Measurements from ENCODE around the gene KRTAP10-3. TPM values are rescaled to one million over a fixed set of nuclear protein-coding genes. Genes with fewer than 3 reads are reported as not detected.
"Not testable (repeated sequence)": the region's sequence is repeated elsewhere in the genome, so short reads cannot be mapped to it uniquely, and the experiment has no call there.

Gene KRTAP10-3
- total RNA-seq, 6 donors from 2014 or later: not detected

DNA sequence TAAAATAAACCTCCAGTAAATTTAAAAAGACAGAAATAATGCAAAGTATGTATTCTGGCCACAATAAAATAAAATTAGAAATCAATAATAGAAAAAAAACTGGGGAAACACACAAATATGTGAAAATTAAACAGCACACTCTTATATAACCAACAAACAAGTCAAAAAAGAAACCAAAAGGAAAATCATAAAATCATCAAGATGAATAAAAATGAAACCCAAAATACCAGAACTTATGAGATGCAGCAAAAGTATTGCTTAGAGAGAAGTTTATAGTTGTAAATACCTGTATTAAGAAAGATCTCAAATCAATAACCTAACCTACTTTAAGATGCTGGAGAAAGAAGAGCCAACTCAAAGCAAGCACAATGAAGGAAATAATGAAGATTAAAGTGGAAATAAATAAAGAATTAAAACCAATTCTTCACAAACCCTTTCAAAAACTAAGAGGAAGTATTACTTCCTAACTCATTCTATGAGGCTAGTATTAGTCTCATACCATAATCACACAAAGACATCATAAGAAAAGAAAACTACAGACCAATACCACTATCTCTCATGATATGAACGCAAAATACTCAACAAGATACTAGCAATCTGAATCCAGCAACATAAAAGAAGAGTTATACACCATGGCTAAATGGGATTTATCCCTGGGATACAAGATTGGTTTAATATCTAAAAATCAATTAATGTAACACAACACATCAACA is 6.4 kb upstream of the KRTAP10-3 start:
- no peak overlapping the region for H3K27ac ChIP-seq
- no peaks in the 10 kb centered on the region for H3K4me1 ChIP-seq
- 76 to 79% methylated on average over 1 of the region's 1 CpG for WGBS, 2 donors
- peaks cover 0 to 8% (median 0%) of the 10 kb centered on the region in 4 donors for H3K9me3 ChIP-seq
- no peak overlapping the region for H3K4me3 ChIP-seq
- no peaks in the 10 kb centered on the region for H3K27me3 ChIP-seq
- DNase-seq (no peak), ATAC-seq (ENCODE audit: low FRiP score in 2 of 2) (no peak)
- H3K36me3 ChIP-seq: no peaks in the 10 kb centered on the region
- TF ChIP-seq EP300 (IDR thresholded peaks at IDR 0.05) (no peak), CTCF (IDR thresholded peaks at IDR 0.05) (no peak), POLR2AphosphoS5 (IDR thresholded peaks at IDR 0.05) (no peak), POLR2A (IDR thresholded peaks at IDR 0.05) (no peak)

GRCh38 chr21:44564099-44564498 is 5.5 kb upstream of the KRTAP10-3 start:
- Histone ChIP-seq H3K27me3 (no peaks in the 10 kb centered on the region), H3K9me3 (peaks cover 0 to 8% (median 0%) of the 10 kb centered on the region in 4 donors), H3K36me3 (no peaks in the 10 kb centered on the region), H3K27ac (no peak overlapping the region), H3K4me1 (no peaks in the 10 kb centered on the region), H3K4me3 (no peak overlapping the region)
- ATAC-seq (ENCODE audit: low FRiP score in 2 of 2) (no peak), DNase-seq (no peak)
- WGBS, 2 donors: 93 to 94% methylated on average over 1 of the region's 1 CpG
- no peak for TF ChIP-seq CTCF (IDR thresholded peaks at IDR 0.05)
- no peak for TF ChIP-seq EP300 (IDR thresholded peaks at IDR 0.05)
- TF ChIP-seq POLR2AphosphoS5 (IDR thresholded peaks at IDR 0.05): no peak
- no peak for TF ChIP-seq POLR2A (IDR thresholded peaks at IDR 0.05)

DNA sequence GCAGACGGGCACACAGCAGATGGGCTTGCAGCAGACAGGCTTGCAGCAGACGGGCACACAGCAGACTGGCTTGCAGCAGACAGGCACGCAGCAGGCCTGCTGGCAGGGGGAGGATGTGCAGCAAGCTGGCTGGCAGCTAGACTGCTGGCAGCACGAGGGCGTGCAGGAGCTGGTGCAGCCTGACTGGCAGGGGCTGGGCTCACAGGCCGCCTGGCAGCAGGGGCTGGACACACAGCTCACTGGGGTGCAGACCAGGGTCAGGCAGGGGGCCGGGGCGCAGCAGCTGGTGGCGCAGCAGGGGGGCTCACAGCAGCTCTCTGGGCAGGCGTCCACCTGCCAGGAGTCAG is 293 bp downstream of the KRTAP10-3 start:
- peak in 1 of 2 donors; percentile 64 for DNase-seq
- H3K4me3 ChIP-seq; H3K9me3 ChIP-seq; H3K36me3 ChIP-seq; H3K4me1 ChIP-seq; H3K27me3 ChIP-seq; ATAC-seq (ENCODE audit: low FRiP score in 2 of 2); H3K27ac ChIP-seq: not testable (repeated sequence)
- WGBS, 2 donors: 80 to 85% methylated on average over 4 to 7 of the region's 10 CpGs

- Histone ChIP-seq H3K27ac (no peak overlapping the region), H3K27me3 (no peaks in the 10 kb centered on the region), H3K9me3 (peaks cover 0 to 7% (median 0%) of the 10 kb centered on the region in 4 donors), H3K4me1 (no peaks in the 10 kb centered on the region), H3K36me3 (no peaks in the 10 kb centered on the region), H3K4me3 (no peak overlapping the region)
- peak in 1 of 2 donors; percentile 65 for DNase-seq
- no peak for ATAC-seq (ENCODE audit: low FRiP score in 2 of 2)
- TF ChIP-seq CTCF (IDR thresholded peaks at IDR 0.05) (no peak), POLR2AphosphoS5 (IDR thresholded peaks at IDR 0.05) (no peak), POLR2A (IDR thresholded peaks at IDR 0.05) (no peak), EP300 (IDR thresholded peaks at IDR 0.05) (no peak)
- 63 to 67% methylated on average over 26 to 30 of the region's 30 CpGs for WGBS, 2 donors
These were observed 885 bp downstream of the KRTAP10-3 start for GRCh38 chr21:44557491-44558328.

GRCh38 chr21:44556879-44557278 is 1.7 kb downstream of the KRTAP10-3 start:
- no peak overlapping the region for H3K4me3 ChIP-seq
- no peaks in the 10 kb centered on the region for H3K4me1 ChIP-seq
- DNase-seq (no peak), ATAC-seq (ENCODE audit: low FRiP score in 2 of 2) (no peak)
- H3K27me3 ChIP-seq: no peaks in the 10 kb centered on the region
- H3K27ac ChIP-seq: no peak overlapping the region
- no peaks in the 10 kb centered on the region for H3K9me3 ChIP-seq
- TF ChIP-seq POLR2A (IDR thresholded peaks at IDR 0.05): no peak
- WGBS, 2 donors: 77 to 82% methylated on average over 9 of the region's 9 CpGs
- no peaks in the 10 kb centered on the region for H3K36me3 ChIP-seq
